GM23338 (cell line): ENCODE measurements around the gene SLC66A2. TPM values are rescaled to one million over a fixed set of nuclear protein-coding genes. Genes with fewer than 3 reads are reported as not detected.

Source experiments
- ATAC-seq: fragments of 200-7000 bp; cut with Tn5 transposase; 3 replicates; pipeline ENCODE4 v1.9.1; 2020
- DNase-seq: peaks from one replicate; pipeline ENCODE4 v3.0.0-alpha.2; 2015; ENCODE audit warnings: low spot score
- H2AFZ ChIP-seq: fragments of 200-600 bp; sonication (generic); 2 replicates; pipeline ENCODE4 v1.8.0; 2016; ENCODE audit warnings: antibody characterized with exemption, mild to moderate bottlenecking, moderate library complexity
- H3F3A ChIP-seq: fragments of 200-600 bp; sonication (generic); replicated peaks from 2 replicates; pipeline ENCODE4 v1.8.0; 2017; ENCODE audit warnings: antibody characterized with exemption, mixed run types, low read depth
- H3K27ac ChIP-seq: fragments of 200-600 bp; sonication (generic); 2 replicates; pipeline ENCODE4 v1.6.1; 2016; ENCODE audit warnings: low read depth
- H3K27me3 ChIP-seq: fragments of 200-600 bp; sonication (generic); 2 replicates; pipeline ENCODE4 v1.8.0; 2016; ENCODE audit warnings: mild to moderate bottlenecking, mixed run types, moderate library complexity; ENCODE audit not compliant: insufficient read depth
- H3K36me3 ChIP-seq: fragments of 200-600 bp; sonication (generic); 2 replicates; pipeline ENCODE4 v1.8.0; 2016; ENCODE audit warnings: mild to moderate bottlenecking; ENCODE audit not compliant: insufficient read depth
- H3K4me1 ChIP-seq: fragments of 200-600 bp; sonication (generic); 2 replicates; pipeline ENCODE4 v1.8.0; 2016; ENCODE audit warnings: mild to moderate bottlenecking, moderate library complexity; ENCODE audit not compliant: insufficient read depth
- H3K4me2 ChIP-seq: fragments of 200-600 bp; sonication (generic); 2 replicates; pipeline ENCODE4 v1.7.1; 2017; ENCODE audit warnings: mixed run types
- H3K4me3 ChIP-seq: fragments of 200-600 bp; sonication (generic); 2 replicates; pipeline ENCODE4 v1.6.1; 2016; ENCODE audit warnings: mixed run types
- H3K79me2 ChIP-seq: fragments of 200-600 bp; sonication (generic); replicated peaks from 2 replicates; pipeline ENCODE4 v1.8.0; 2017; ENCODE audit warnings: mild to moderate bottlenecking; ENCODE audit not compliant: insufficient read depth
- H3K9me2 ChIP-seq: fragments of 200-600 bp; sonication (generic); 2 replicates; pipeline ENCODE4 v1.8.0; 2017; ENCODE audit not compliant: insufficient read depth
- H4K20me1 ChIP-seq: fragments of 200-600 bp; sonication (generic); replicated peaks from 2 replicates; pipeline ENCODE4 v1.8.0; 2017; ENCODE audit warnings: mild to moderate bottlenecking; ENCODE audit not compliant: insufficient read depth
- H3K27ac Mint-ChIP-seq: 2 replicates; pipeline ENCODE4 v1.8.0; 2020; ENCODE audit warnings: inconsistent platforms, mild to moderate bottlenecking, moderate library complexity, mixed read lengths
- H3K27me3 Mint-ChIP-seq: 3 replicates; pipeline ENCODE4 v1.8.0; 2022; ENCODE audit warnings: low read depth, mild to moderate bottlenecking, moderate library complexity, mixed read lengths, inconsistent platforms; ENCODE audit not compliant: insufficient read depth, poor library complexity
- H3K36me3 Mint-ChIP-seq: 3 replicates; pipeline ENCODE4 v1.8.0; 2021; ENCODE audit warnings: low read depth, mild to moderate bottlenecking, inconsistent platforms, moderate library complexity, mixed read lengths
- H3K4me1 Mint-ChIP-seq: 3 replicates; pipeline ENCODE4 v1.8.0; 2020; ENCODE audit warnings: mild to moderate bottlenecking, inconsistent platforms, mixed read lengths
- H3K4me3 Mint-ChIP-seq: 3 replicates; pipeline ENCODE4 v1.8.0; 2021; ENCODE audit warnings: moderate library complexity, mild to moderate bottlenecking, inconsistent platforms, mixed read lengths
- H3K9me3 Mint-ChIP-seq: 3 replicates; pipeline ENCODE4 v1.8.0; 2020; ENCODE audit warnings: moderate library complexity, mild to moderate bottlenecking, inconsistent platforms, mixed read lengths
- CREB1 ChIP-seq: fragments of 250-450 bp; sonication (Bioruptor Pico); IDR thresholded peaks from 2 replicates; pipeline ENCODE4 v1.5.0; 2020; ENCODE audit warnings: low read depth, mild to moderate bottlenecking, moderate library complexity
- EZH2 ChIP-seq: fragments of 200-600 bp; sonication (generic); IDR thresholded peaks from one replicate; pipeline ENCODE4 v1.8.0; 2017; ENCODE audit warnings: antibody characterized with exemption, mild to moderate bottlenecking, low read depth; ENCODE audit not compliant: unreplicated experiment
- EZH2phosphoT487 ChIP-seq: fragments of 200-600 bp; sonication (generic); IDR thresholded peaks from one replicate; pipeline ENCODE4 v1.8.1; 2018; ENCODE audit warnings: antibody characterized with exemption; ENCODE audit not compliant: unreplicated experiment
- JUNB ChIP-seq: IDR thresholded peaks from one replicate; pipeline ENCODE4 v1.6.1; 2016; ENCODE audit warnings: antibody characterized with exemption; ENCODE audit not compliant: unreplicated experiment
- NANOG ChIP-seq: IDR thresholded peaks from 2 replicates; pipeline ENCODE4 v1.6.1; 2016; ENCODE audit warnings: antibody characterized with exemption, borderline replicate concordance
- POLR2AphosphoS5 ChIP-seq: IDR thresholded peaks from 2 replicates; pipeline ENCODE4 v1.6.1; 2016; ENCODE audit warnings: antibody characterized with exemption, low read depth
- STAT1 ChIP-seq: IDR thresholded peaks from one replicate; pipeline ENCODE4 v1.6.1; 2016; ENCODE audit warnings: antibody characterized with exemption; ENCODE audit not compliant: unreplicated experiment
- ZNF114 ChIP-seq: fragments of 250-450 bp; sonication (Bioruptor Pico); IDR thresholded peaks from 2 replicates; pipeline ENCODE4 v1.5.0; 2020; ENCODE audit warnings: mild to moderate bottlenecking, moderate library complexity
- ZNF331 ChIP-seq: fragments of 250-450 bp; sonication (Bioruptor Pico); IDR thresholded peaks from 2 replicates; pipeline ENCODE4 v1.5.0; 2020; ENCODE audit warnings: low read depth, mild to moderate bottlenecking, moderate library complexity
- polyA plus RNA-seq: library from polyadenylated mRNA; unstranded; fragments of >200 nt; fragmentation: Nextera tagmentation; extraction: Ambion mirVana; gene quantifications from 2 replicates; pipeline ENCODE4 v1.2.1, GENCODE V29; 2016
- total RNA-seq: library from RNA; depleted of rRNA; stranded (reverse); fragments of >200 nt; shearing (Covaris generic); gene quantifications from 2 replicates; pipeline ENCODE4 v1.2.3, GENCODE V29; 2014
- TF ChIP-seq, protein P1 (sequence below), 2 experiments: fragments of 200-600 bp in 1 of 2; sonication (generic) in 1 of 2; conservative IDR thresholded peaks; 2 replicates each; pipeline versions ENCODE4 v1.5.1 to v1.6.1; 2016 to 2017; ENCODE audit warnings: antibody characterized with exemption in 2 of 2, low read depth in 2 of 2, mild to moderate bottlenecking in 2 of 2, moderate library complexity in 1 of 2
- TF ChIP-seq, protein P2 (sequence below): IDR thresholded peaks from one replicate; pipeline ENCODE4 v1.6.1; 2018; ENCODE audit warnings: antibody characterized with exemption; ENCODE audit not compliant: unreplicated experiment

SLC66A2 gene
- total and polyA plus RNA-seq, 2 experiments from 2014 or later = 4.0 to 18.1 TPM

DNA sequence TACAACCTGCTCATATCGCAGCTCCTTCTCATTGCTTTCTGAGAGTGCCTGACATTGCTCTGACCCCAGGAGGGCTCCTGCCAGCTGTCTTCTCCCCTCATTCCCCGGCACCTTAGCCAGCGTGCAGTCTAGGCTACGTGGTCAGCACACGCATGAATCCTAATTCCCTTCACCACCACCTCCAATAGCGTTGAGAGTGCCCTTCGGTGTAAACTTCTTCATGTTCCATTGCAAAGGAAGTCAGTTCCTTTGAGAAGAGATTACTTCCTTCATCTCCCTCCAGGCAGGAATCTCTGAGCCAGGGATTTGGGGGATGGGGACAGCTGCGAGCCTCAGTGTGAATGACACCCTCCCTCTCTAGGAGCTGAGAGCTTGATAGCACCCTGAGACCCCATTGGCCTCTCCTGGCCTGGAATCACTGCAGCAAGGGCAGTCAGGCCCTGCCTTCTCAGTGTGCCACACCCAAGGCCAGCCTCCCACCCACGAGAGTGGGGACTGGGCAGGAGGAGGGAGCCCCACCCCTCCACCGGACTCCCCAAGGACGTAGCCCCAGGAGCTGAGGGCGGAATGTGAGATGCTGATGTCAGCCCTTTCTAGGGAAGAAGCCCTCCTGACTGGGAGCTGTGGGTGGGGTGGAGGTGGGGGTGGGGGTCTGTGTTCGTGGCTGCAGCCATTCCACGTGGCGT lies 53.4 kb downstream of the SLC66A2 start (continued):
- TF ChIP-seq, protein P1, sequence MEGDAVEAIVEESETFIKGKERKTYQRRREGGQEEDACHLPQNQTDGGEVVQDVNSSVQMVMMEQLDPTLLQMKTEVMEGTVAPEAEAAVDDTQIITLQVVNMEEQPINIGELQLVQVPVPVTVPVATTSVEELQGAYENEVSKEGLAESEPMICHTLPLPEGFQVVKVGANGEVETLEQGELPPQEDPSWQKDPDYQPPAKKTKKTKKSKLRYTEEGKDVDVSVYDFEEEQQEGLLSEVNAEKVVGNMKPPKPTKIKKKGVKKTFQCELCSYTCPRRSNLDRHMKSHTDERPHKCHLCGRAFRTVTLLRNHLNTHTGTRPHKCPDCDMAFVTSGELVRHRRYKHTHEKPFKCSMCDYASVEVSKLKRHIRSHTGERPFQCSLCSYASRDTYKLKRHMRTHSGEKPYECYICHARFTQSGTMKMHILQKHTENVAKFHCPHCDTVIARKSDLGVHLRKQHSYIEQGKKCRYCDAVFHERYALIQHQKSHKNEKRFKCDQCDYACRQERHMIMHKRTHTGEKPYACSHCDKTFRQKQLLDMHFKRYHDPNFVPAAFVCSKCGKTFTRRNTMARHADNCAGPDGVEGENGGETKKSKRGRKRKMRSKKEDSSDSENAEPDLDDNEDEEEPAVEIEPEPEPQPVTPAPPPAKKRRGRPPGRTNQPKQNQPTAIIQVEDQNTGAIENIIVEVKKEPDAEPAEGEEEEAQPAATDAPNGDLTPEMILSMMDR (conservative IDR thresholded peaks at IDR 0.05; ENCODE audit: low read depth in 2 of 2) = no peak
- TF ChIP-seq EZH2 = no peak
- no peak for TF ChIP-seq POLR2AphosphoS5
- no peak for TF ChIP-seq STAT1
- TF ChIP-seq CREB1 (CRISPR knock-in tag) = no peak
- TF ChIP-seq EZH2phosphoT487 = no peak
- TF ChIP-seq, protein P2, sequence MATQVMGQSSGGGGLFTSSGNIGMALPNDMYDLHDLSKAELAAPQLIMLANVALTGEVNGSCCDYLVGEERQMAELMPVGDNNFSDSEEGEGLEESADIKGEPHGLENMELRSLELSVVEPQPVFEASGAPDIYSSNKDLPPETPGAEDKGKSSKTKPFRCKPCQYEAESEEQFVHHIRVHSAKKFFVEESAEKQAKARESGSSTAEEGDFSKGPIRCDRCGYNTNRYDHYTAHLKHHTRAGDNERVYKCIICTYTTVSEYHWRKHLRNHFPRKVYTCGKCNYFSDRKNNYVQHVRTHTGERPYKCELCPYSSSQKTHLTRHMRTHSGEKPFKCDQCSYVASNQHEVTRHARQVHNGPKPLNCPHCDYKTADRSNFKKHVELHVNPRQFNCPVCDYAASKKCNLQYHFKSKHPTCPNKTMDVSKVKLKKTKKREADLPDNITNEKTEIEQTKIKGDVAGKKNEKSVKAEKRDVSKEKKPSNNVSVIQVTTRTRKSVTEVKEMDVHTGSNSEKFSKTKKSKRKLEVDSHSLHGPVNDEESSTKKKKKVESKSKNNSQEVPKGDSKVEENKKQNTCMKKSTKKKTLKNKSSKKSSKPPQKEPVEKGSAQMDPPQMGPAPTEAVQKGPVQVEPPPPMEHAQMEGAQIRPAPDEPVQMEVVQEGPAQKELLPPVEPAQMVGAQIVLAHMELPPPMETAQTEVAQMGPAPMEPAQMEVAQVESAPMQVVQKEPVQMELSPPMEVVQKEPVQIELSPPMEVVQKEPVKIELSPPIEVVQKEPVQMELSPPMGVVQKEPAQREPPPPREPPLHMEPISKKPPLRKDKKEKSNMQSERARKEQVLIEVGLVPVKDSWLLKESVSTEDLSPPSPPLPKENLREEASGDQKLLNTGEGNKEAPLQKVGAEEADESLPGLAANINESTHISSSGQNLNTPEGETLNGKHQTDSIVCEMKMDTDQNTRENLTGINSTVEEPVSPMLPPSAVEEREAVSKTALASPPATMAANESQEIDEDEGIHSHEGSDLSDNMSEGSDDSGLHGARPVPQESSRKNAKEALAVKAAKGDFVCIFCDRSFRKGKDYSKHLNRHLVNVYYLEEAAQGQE = no peak
- no peak for TF ChIP-seq NANOG

DNA sequence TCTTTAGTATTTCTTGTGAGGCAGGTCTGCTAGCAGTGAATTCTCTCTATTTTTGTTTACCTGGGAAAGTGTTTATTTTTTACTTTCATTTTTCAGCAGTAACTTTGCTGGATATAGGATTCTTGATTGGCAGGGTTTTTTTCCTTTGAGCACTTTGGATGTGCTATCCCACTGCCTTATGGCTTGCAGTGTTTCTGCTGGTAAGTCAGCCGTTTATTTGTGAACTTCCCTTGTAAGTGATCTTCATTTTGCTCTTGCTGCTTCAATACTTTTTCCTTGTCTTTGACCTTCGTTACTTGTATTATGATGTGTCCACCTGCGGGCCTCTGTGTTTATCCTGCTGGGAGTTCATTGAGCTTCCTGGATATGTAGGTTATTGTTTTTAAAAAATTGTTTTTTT lies 54.7 kb downstream of the SLC66A2 start:
- no peaks in the 10 kb centered on the region for H3K9me2 ChIP-seq
- no peaks in the 10 kb centered on the region for H3K79me2 ChIP-seq
- ATAC-seq (no peak), DNase-seq (no peak)
- Mint-ChIP-seq H3K27me3 (peaks cover 21% of the 10 kb centered on the region), H3K27ac (no peak overlapping the region), H3K9me3 (peaks cover 87% of the 10 kb centered on the region), H3K4me1 (no peaks in the 10 kb centered on the region), H3K36me3 (peaks cover 35% of the 10 kb centered on the region), H3K4me3 (no peak overlapping the region)
- no peak overlapping the region for H3K4me3 ChIP-seq
- H3F3A ChIP-seq = no peaks in the 10 kb centered on the region
- H2AFZ ChIP-seq = no peak overlapping the region
- H3K36me3 ChIP-seq = no peaks in the 10 kb centered on the region
- no peak overlapping the region for H3K27ac ChIP-seq
- no peaks in the 10 kb centered on the region for H3K27me3 ChIP-seq
- no peaks in the 10 kb centered on the region for H4K20me1 ChIP-seq
- no peak overlapping the region for H3K4me2 ChIP-seq
- no peaks in the 10 kb centered on the region for H3K4me1 ChIP-seq
- TF ChIP-seq JUNB (no peak), CREB1 (CRISPR knock-in tag) (no peak), EZH2phosphoT487 (no peak), POLR2AphosphoS5 (no peak), NANOG (no peak), ZNF114 (CRISPR knock-in tag) (no peak), STAT1 (no peak), ZNF331 (CRISPR knock-in tag) (no peak)
- TF ChIP-seq, protein P2 = no peak
- TF ChIP-seq, protein P1 (conservative IDR thresholded peaks at IDR 0.05; ENCODE audit: low read depth in 2 of 2) = no peak
